Heart left ventricle (tissue), 16 donors: ENCODE data around the gene WDR18. TPM values are rescaled to one million over a fixed set of nuclear protein-coding genes. Genes with fewer than 3 reads are reported as not detected.

Experiments used
- ATAC-seq, 4 donors: fragments of 200-7000 bp; cut with Tn5 transposase; one replicate each; pipeline ENCODE4 v1.9.1; 2020 to 2022; ENCODE audit warnings: moderate library complexity in 4 of 4, mild to moderate bottlenecking in 3 of 4, moderate number of reproducible peaks in 1 of 4
- DNase-seq, 5 donors: peaks; one replicate each; pipeline ENCODE4 v3.0.0-alpha.2; 2020
- H3K27ac ChIP-seq, 12 donors: fragments of 200-600 bp; sonication (generic) in 4 of 12; one replicate each; pipeline versions ENCODE4 v1.5.0 to v1.8.0; 2016 to 2022; ENCODE audit warnings: mild to moderate bottlenecking in 2 of 12
- H3K27me3 ChIP-seq, 9 donors: fragments of 200-600 bp; sonication (generic) in 2 of 9; one replicate each; pipeline versions ENCODE4 v1.5.1 to v1.8.0; 2016 to 2022; ENCODE audit warnings: mild to moderate bottlenecking in 3 of 9
- H3K36me3 ChIP-seq, 9 donors: fragments of 200-600 bp; sonication (generic) in 2 of 9; one replicate each; pipeline versions ENCODE4 v1.5.0 to v1.8.0; 2018 to 2022; ENCODE audit warnings: mild to moderate bottlenecking in 2 of 9
- H3K4me1 ChIP-seq, 12 donors: fragments of 200-600 bp; sonication (generic) in 4 of 12; one replicate each; pipeline versions ENCODE4 v1.5.0 to v1.8.0; 2016 to 2022; ENCODE audit warnings: mild to moderate bottlenecking in 3 of 12
- H3K4me3 ChIP-seq, 12 donors: fragments of 200-600 bp; sonication (generic) in 4 of 12; one replicate each; pipeline versions ENCODE4 v1.5.0 to v1.8.0; 2017 to 2022; ENCODE audit warnings: mild to moderate bottlenecking in 9 of 12, moderate library complexity in 4 of 12
- H3K9me3 ChIP-seq, 12 donors: fragments of 200-600 bp; sonication (generic) in 4 of 12; one replicate each; pipeline versions ENCODE4 v1.5.0 to v1.8.0; 2016 to 2022; ENCODE audit warnings: mild to moderate bottlenecking in 1 of 12
- POLR2A ChIP-seq, 2 donors: fragments of 450-650 bp; IDR thresholded peaks; one replicate each; pipeline ENCODE4 v1.6.1; 2017; ENCODE audit warnings: antibody characterized with exemption in 2 of 2, mild to moderate bottlenecking in 2 of 2, moderate library complexity in 2 of 2
- WGBS, 4 donors: extraction: QIAGEN DNeasy Blood & Tissue Kit in 2 of 4; methylation state at CpG; one replicate each; pipeline versions ENCODE4 v1.1.5 to v1.1.7; 2013 to 2018; 5-methylcytosine and 5-hydroxymethylcytosine counted together
- intact Hi-C, 10 donors: fragments of 100-400 bp; cut with DNase I; formaldehyde crosslinking; loops; one replicate each; pipeline versions ENCODE4 v1.11.1 to v1.14.2; 2022
- polyA plus RNA-seq, 2 donors: library from polyadenylated mRNA; stranded (reverse); fragments of 200-250 nt; gene quantifications; one replicate each; pipeline ENCODE4 v1.2.3, GENCODE V29; 2013
- total RNA-seq, 9 donors: library from RNA; depleted of rRNA in 2 of 9; stranded (reverse); fragments of >200 nt in 2 of 9; fragmentation: NEBNext Ultra II Directional in 3 of 9; extraction: Animal tissue kit (Norgen Biotek cat#: 25700) in 3 of 9; gene quantifications; one replicate each; pipeline versions ENCODE4 v1.1.0 to v1.2.4, GENCODE V29; 2016 to 2023
- TF ChIP-seq, protein P1 (sequence below), 12 donors: fragments of 200-600 bp; sonication (generic) in 4 of 12; IDR thresholded peaks; one replicate each; pipeline versions ENCODE4 v1.5.0 to v1.8.0; 2018 to 2022; ENCODE audit warnings: antibody characterized with exemption in 12 of 12, mild to moderate bottlenecking in 5 of 12
- donor health status: ischemic (EF 13 %, LVEDD 7.1; RV severe dilation, severe dysfunction).
- donor health status: healthy with polysubstance abuse.
- donor health status: DM: no; HTN: yes; CAD: no.
- donor health status: DM: no; HTN: no; CAD: no.
- donor health status: ischemic (EF 25% LVEDD 6.9; RV normal size, moderate dysfunction).
- donor health status: ischemic (EF 25% LVEDD 5.7; RV mildly dilated, moderate dysfunction).
- donor health status: healthy.
- donor health status: DM: yes; HTN: yes; CAD: no.
- donor health status: ischemic (EF 35%, LVEDD 5.7; RV mildly dilated, moderate dysfunction).
- donor health status: nonischemic (EF 11% LVEDD 7.7; RV severe dilation, severe dysfunction).
- donor health status: DM: yes; HTN: yes; CAD: no.
- donor health status: PGD.
- donor health status: ischemic (EF 29% LVEDD 5.4; RV normal size, mild dysfunction).
- donor health status: nonischemic (EF 23%, LVEDD 6.1; RV moderate dilation, normal function).

The WDR18 gene
- total and polyA plus RNA-seq, 11 donors = 15.6 to 36.3 (median 19.4) TPM

DNA sequence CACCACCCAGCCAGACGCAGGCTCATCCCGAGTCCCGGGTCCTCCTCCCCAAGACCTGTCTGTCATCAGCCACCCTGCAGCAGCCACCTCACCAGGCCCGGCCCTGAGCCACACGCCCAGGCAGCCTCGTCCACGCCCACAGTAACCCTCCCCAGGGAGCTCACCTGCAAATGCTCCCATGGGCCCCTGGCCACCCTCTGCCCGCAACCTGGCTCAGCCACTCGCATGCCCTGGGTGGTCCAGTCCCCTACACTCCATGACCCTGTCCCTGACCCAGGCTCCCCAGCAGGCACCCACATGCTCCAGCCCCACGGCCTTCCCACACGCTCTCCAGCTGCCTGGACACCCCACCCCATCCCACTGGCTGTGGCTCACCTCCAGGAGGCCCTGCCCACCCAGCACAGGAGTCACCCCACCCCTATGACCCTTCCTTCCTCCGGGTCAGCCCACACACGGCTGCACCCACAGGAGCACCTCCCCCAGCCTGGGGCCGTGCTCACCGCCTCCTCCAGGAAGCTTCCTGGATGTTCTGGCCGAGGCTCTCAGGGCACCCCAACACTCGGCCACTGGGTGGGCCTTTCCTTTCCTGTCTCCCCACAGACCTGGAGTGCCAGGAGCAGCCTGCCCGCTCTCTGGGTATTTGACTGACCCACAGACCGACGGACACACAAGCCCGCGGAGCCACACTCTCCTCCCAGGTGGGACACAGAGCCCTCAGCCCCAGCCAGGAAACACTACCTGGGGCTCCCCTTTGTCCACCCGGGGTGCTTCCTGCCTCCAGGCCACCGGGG lies 33.2 kb downstream of the WDR18 start:
- DNase-seq = no peak
- Histone ChIP-seq H3K4me1 (peaks cover 30 to 72% (median 58%) of the 10 kb centered on the region in 12 donors), H3K4me3 (peak overlapping the region in 3 of 12 donors; percentile 10 to 12 (median 12)), H3K36me3 (peaks cover 0 to 34% (median 19%) of the 10 kb centered on the region in 9 donors), H3K27me3 (no peaks in the 10 kb centered on the region), H3K27ac (peak overlapping the region in 10 of 12 donors; percentile 3 to 74 (median 38)), H3K9me3 (no peaks in the 10 kb centered on the region)
- ATAC-seq = no peak
- intact Hi-C loops = no loop called here
- TF ChIP-seq POLR2A (IDR thresholded peaks at IDR 0.05) = no peak
- TF ChIP-seq, protein P1, sequence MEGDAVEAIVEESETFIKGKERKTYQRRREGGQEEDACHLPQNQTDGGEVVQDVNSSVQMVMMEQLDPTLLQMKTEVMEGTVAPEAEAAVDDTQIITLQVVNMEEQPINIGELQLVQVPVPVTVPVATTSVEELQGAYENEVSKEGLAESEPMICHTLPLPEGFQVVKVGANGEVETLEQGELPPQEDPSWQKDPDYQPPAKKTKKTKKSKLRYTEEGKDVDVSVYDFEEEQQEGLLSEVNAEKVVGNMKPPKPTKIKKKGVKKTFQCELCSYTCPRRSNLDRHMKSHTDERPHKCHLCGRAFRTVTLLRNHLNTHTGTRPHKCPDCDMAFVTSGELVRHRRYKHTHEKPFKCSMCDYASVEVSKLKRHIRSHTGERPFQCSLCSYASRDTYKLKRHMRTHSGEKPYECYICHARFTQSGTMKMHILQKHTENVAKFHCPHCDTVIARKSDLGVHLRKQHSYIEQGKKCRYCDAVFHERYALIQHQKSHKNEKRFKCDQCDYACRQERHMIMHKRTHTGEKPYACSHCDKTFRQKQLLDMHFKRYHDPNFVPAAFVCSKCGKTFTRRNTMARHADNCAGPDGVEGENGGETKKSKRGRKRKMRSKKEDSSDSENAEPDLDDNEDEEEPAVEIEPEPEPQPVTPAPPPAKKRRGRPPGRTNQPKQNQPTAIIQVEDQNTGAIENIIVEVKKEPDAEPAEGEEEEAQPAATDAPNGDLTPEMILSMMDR (IDR thresholded peaks at IDR 0.05) = no peak
- 36 to 60% (median 52%) methylated on average over 18 to 24 of the region's 24 CpGs for WGBS, 4 donors

DNA sequence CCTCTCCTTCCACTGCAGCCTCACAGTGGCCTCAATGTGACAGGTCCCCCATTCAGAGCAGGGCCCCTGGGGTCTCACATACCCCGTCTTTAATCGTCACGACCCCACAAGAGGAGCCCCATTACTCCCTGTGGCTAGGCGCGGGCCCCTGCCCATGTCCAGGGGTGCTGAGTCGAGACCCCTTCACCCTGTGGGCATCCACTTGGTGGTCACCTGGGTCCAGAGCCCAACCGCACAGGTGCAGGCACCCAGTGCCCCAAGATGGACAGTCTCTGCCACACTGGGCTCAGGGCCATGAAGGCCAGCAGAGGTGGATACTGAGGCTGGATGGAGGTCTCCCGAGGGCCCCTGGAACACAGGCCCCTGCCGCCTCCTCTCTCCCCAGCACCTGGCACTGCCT lies 33.8 kb downstream of the WDR18 start:
- Histone ChIP-seq H3K27ac (peak overlapping the region in 5 of 12 donors; percentile 14 to 74 (median 49)), H3K4me1 (peaks cover 30 to 76% (median 63%) of the 10 kb centered on the region in 12 donors), H3K27me3 (no peaks in the 10 kb centered on the region), H3K4me3 (peak overlapping the region in 2 of 12 donors; percentile 12 to 72), H3K9me3 (no peaks in the 10 kb centered on the region), H3K36me3 (peaks cover 0 to 28% (median 14%) of the 10 kb centered on the region in 9 donors)
- no peak for ATAC-seq
- TF ChIP-seq, protein P1 (IDR thresholded peaks at IDR 0.05) = no peak
- no peak for TF ChIP-seq POLR2A (IDR thresholded peaks at IDR 0.05)
- no peak for DNase-seq
- intact Hi-C loops = no loop called here
- 77 to 88% (median 85%) methylated on average over 3 to 9 of the region's 9 CpGs for WGBS, 4 donors

DNA sequence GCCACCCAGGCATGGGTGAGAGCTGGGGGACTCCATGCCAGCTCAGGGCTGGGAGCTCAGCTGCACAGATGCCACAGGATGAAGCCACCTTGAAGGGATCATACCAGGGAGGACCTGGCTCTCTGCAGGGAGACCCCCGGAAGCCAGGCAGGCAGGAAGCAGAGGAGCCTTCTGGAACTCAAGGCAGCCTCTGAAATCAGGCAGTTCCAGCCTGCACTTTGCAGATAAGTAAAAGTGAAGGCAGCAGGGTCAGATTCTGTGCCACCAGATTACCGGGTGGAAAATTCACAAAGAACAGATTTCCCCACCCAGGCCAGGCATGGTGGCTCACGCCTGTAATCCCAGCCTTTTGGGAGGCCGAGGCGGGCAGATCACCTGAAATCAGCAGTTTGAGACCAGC lies 34.2 kb downstream of the WDR18 start:
- peak overlapping the region in 3 of 12 donors; percentile 72 to 96 (median 91) for H3K4me3 ChIP-seq
- ATAC-seq (no peak), DNase-seq (no peak)
- WGBS, 4 donors = 50 to 71% (median 65%) methylated on average over 2 to 5 of the region's 5 CpGs
- TF ChIP-seq, protein P1 (IDR thresholded peaks at IDR 0.05) = no peak
- TF ChIP-seq POLR2A (IDR thresholded peaks at IDR 0.05) = no peak
- peak overlapping the region in 1 of 12 donors; percentile 74 for H3K27ac ChIP-seq
- peaks cover 30 to 79% (median 65%) of the 10 kb centered on the region in 12 donors for H3K4me1 ChIP-seq
- no peaks in the 10 kb centered on the region for H3K27me3 ChIP-seq
- no peaks in the 10 kb centered on the region for H3K9me3 ChIP-seq
- intact Hi-C loops = no loop called here
- peaks cover 0 to 23% (median 9%) of the 10 kb centered on the region in 9 donors for H3K36me3 ChIP-seq

DNA sequence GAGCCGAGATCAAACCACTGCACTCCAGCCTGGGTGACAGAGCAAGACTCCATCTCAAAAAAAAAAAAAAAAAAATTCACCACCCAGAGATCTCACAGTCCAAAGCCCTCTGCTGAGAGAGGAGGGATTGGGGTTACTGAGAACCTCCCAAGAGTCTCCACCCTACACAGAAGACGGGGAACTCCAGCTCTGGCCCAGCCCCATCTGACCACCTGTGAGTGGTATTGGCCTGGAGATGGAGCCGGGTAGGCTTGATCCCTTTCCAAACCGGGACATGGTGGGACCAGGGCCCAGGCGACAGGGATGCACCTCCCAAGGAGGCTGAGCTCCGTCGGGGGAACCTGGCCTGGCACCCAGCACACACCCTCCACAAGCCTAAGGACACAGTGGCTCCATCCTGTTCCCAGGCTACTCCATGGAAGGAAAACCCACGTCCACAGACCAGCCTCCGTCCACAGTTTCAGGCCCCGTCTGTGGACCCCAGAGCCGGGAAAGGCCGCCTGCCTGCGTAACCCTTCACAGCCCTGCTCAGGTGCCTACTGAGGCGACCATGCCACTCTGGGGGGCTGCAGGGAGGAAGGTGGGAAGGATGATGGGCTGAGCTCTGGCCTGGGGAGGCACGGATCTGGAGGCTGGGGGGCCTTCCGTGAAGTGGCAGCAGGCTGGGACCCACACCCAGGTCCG lies 34.9 kb downstream of the WDR18 start:
- intact Hi-C loops = no loop called here
- ATAC-seq (no peak), DNase-seq (no peak)
- no peak for TF ChIP-seq POLR2A (IDR thresholded peaks at IDR 0.05)
- TF ChIP-seq, protein P1 (IDR thresholded peaks at IDR 0.05) = no peak
- Histone ChIP-seq H3K27ac (peak overlapping the region in 6 of 12 donors; percentile 19 to 98 (median 92)), H3K36me3 (peaks cover 0 to 16% (median 2%) of the 10 kb centered on the region in 9 donors), H3K9me3 (no peaks in the 10 kb centered on the region), H3K27me3 (no peaks in the 10 kb centered on the region), H3K4me3 (peak overlapping the region in 11 of 12 donors; percentile 72 to 96 (median 85)), H3K4me1 (peaks cover 30 to 79% (median 65%) of the 10 kb centered on the region in 12 donors)
- 14 to 52% (median 39%) methylated on average over 8 to 17 of the region's 17 CpGs for WGBS, 4 donors
